HepG2 (cell line): ENCODE results near the gene GPBP1. TPM values are rescaled to one million over a fixed set of nuclear protein-coding genes. Genes with fewer than 3 reads are reported as not detected.
A peak's percentile ranks its signal among the peaks of the same experiment; 100 is the strongest.

Source experiments
- ATAC-seq: fragments of 200-7000 bp; cut with Tn5 transposase; 3 replicates; pipeline ENCODE4 v1.9.1; 2020; ENCODE audit warnings: mild to moderate bottlenecking, moderate library complexity
- Bru-seq: library from RNA; stranded (reverse); fragments of 400-500 nt; gene quantifications from one replicate; lab custom pipeline; 2021; lab: Mats Ljungman, UMichigan
- BruChase-seq, 2 experiments: library from RNA; stranded (reverse); fragments of 400-500 nt; gene quantifications; one replicate each; lab custom pipeline; 2021; lab: Mats Ljungman, UMichigan
- BruUV-seq: library from RNA; stranded (reverse); fragments of 400-500 nt; replicated peaks from 2 replicates; lab custom pipeline; 2021; lab: Mats Ljungman, UMichigan
- CTCF ChIA-PET: fragments of 300-600 bp; formaldehyde crosslinking; extraction: SDS; loops from one replicate; lab custom pipeline; 2021; ENCODE audit warnings: low total read pairs, inconsistent platforms, low intra/inter-chr PET ratio; lab: Yijun Ruan, JAX
- POLR2A ChIA-PET: fragments of 350-600 bp; sonication (Branson Sonifier 250); formaldehyde crosslinking; loops from one replicate; lab custom pipeline; 2020; ENCODE audit warnings: antibody characterized with exemption, inconsistent platforms; lab: Yijun Ruan, JAX
- DNase-seq: peaks from one replicate; pipeline ENCODE4 v3.0.0-alpha.2; 2015; ENCODE audit warnings: low spot score
- FAIRE-seq: peaks from 3 replicates; lab custom pipeline; 2011; peaks lifted over from hg19 to GRCh38; lab: Jason Lieb, UNC
- H2AFZ ChIP-seq: one replicate; pipeline ENCODE4 v1.6.1; 2011; ENCODE audit warnings: low read length, inconsistent platforms
- H3K27ac ChIP-seq: fragments of 300-600 bp; 3 replicates; pipeline ENCODE4 v1.8.0; 2011; ENCODE audit warnings: mixed run types, mild to moderate bottlenecking, mixed read lengths, low read length, inconsistent platforms; ENCODE audit not compliant: insufficient read depth; ENCODE audit errors: extremely low read length
- H3K27me3 ChIP-seq, 2 experiments: fragments of 200-600 bp in 1 of 2; 2 replicates in 1 of 2; 3 replicates in 1 of 2; pipeline versions ENCODE4 v1.6.0 to v1.8.0; 2011; ENCODE audit warnings: low read length in 2 of 2, mild to moderate bottlenecking in 2 of 2, moderate library complexity in 2 of 2, inconsistent platforms in 1 of 2; ENCODE audit not compliant: insufficient read depth in 2 of 2, control insufficient read depth in 1 of 2
- H3K36me3 ChIP-seq, 2 experiments: fragments of 200-600 bp in 1 of 2; replicated peaks in 1 of 2; 2 replicates in 1 of 2; 3 replicates in 1 of 2; pipeline versions ENCODE4 v1.5.1 to v1.8.0; 2011; ENCODE audit warnings: low read length in 2 of 2, inconsistent platforms in 1 of 2; ENCODE audit not compliant: insufficient read depth in 2 of 2, control insufficient read depth in 1 of 2
- H3K4me1 ChIP-seq: 2 replicates; pipeline ENCODE4 v1.5.1; 2012; ENCODE audit warnings: low read length, inconsistent platforms; ENCODE audit not compliant: insufficient read depth
- H3K4me2 ChIP-seq: 2 replicates; pipeline ENCODE4 v1.6.0; 2011; ENCODE audit warnings: low read depth, low read length, inconsistent platforms
- H3K4me3 ChIP-seq, 3 experiments: fragments of 200-600 bp in 1 of 3; sonication (generic), shearing (Covaris generic) in 1 of 3; replicated peaks in 1 of 3; 2 replicates each; pipeline ENCODE4 v1.5.1; 2011 to 2016; ENCODE audit warnings: low read length in 3 of 3, inconsistent platforms in 2 of 3, low read depth in 2 of 3, mild to moderate bottlenecking in 2 of 3, control low read depth in 1 of 3, mixed read lengths in 1 of 3; ENCODE audit not compliant: insufficient read depth in 1 of 3
- H3K79me2 ChIP-seq: one replicate; pipeline ENCODE4 v1.6.1; 2011; ENCODE audit warnings: low read length, inconsistent platforms; ENCODE audit not compliant: insufficient read depth
- H3K9ac ChIP-seq: 2 replicates; pipeline ENCODE4 v1.6.0; 2011; ENCODE audit warnings: mild to moderate bottlenecking, low read depth, low read length, inconsistent platforms; ENCODE audit not compliant: insufficient read depth
- H3K9me3 ChIP-seq: 2 replicates; pipeline ENCODE4 v1.5.1; 2012; ENCODE audit warnings: mild to moderate bottlenecking, low read length
- H4K20me1 ChIP-seq: 2 replicates; pipeline ENCODE4 v1.6.0; 2011; ENCODE audit warnings: inconsistent platforms, mild to moderate bottlenecking, low read length, moderate library complexity; ENCODE audit not compliant: insufficient read depth
- FOXK1 ChIP-seq: sonication (generic); formaldehyde crosslinking; IDR thresholded peaks from 2 replicates; pipeline ENCODE4 v1.4.0; 2020; ENCODE audit warnings: low read depth, missing genetic modification reagents, borderline replicate concordance
- IKZF1 ChIP-seq: fragments of 450-650 bp; IDR thresholded peaks from 2 replicates; pipeline ENCODE4 v1.7.1; 2016
- MTF2 ChIP-seq: sonication (generic); formaldehyde crosslinking; IDR thresholded peaks from 2 replicates; pipeline ENCODE4 v1.5.0; 2020; ENCODE audit warnings: missing genetic modification reagents, borderline replicate concordance
- NFIB ChIP-seq: sonication (generic); formaldehyde crosslinking; IDR thresholded peaks from 2 replicates; pipeline ENCODE4 v1.9.0; 2021; ENCODE audit warnings: missing genetic modification reagents, mild to moderate bottlenecking, borderline replicate concordance
- RFXAP ChIP-seq: sonication (generic); formaldehyde crosslinking; IDR thresholded peaks from 2 replicates; pipeline ENCODE4 v1.4.0; 2020; ENCODE audit warnings: missing genetic modification reagents, borderline replicate concordance
- RXRB ChIP-seq: IDR thresholded peaks from 2 replicates; pipeline ENCODE4 v1.6.1; 2016; ENCODE audit warnings: borderline replicate concordance, missing genetic modification reagents, missing compliant biosample characterization
- SAP130 ChIP-seq: IDR thresholded peaks from 2 replicates; pipeline ENCODE4 v1.6.1; 2016; ENCODE audit warnings: low read depth
- ZFP1 ChIP-seq: IDR thresholded peaks from 2 replicates; pipeline ENCODE4 v1.6.1; 2016
- ZNF20 ChIP-seq: sonication (generic); formaldehyde crosslinking; IDR thresholded peaks from 2 replicates; pipeline ENCODE4 v1.4.0; 2020; ENCODE audit warnings: mild to moderate bottlenecking, moderate library complexity, missing genetic modification reagents
- ZNF292 ChIP-seq: sonication (generic); formaldehyde crosslinking; IDR thresholded peaks from 2 replicates; pipeline ENCODE4 v1.8.1; 2022; ENCODE audit warnings: mild to moderate bottlenecking, low read depth, missing genetic modification reagents, borderline replicate concordance
- ZNF354B ChIP-seq: sonication (generic); formaldehyde crosslinking; IDR thresholded peaks from 2 replicates; pipeline ENCODE4 v1.8.0; 2022; ENCODE audit warnings: mild to moderate bottlenecking, missing genetic modification reagents
- ZNF512B ChIP-seq: sonication (generic); formaldehyde crosslinking; IDR thresholded peaks from 2 replicates; pipeline ENCODE4 v1.5.1; 2020; ENCODE audit warnings: missing genetic modification reagents, mild to moderate bottlenecking, borderline replicate concordance
- ZNF777 ChIP-seq: sonication (generic); formaldehyde crosslinking; IDR thresholded peaks from 2 replicates; pipeline ENCODE4 v1.4.0; 2020; ENCODE audit warnings: missing genetic modification reagents
- WGBS: methylation state at CpG from one replicate; pipeline ENCODE4 v1.1.6; 2017; ENCODE audit warnings: low lambda C conversion rate; 5-methylcytosine and 5-hydroxymethylcytosine counted together
- in situ Hi-C: cut with HindIII; loops from 2 replicates; pipeline ENCODE4 v1.10.0; 2017; ENCODE audit warnings: low pct_unique_long_range_greater_than_20kb; ENCODE audit not compliant: extremely low pct_ligation_motif_present
- intact Hi-C: fragments of 100-400 bp; cut with micrococcal nuclease; formaldehyde crosslinking; loops from one replicate; pipeline ENCODE4 v1.10.0; 2022; ENCODE audit not compliant: unreplicated experiment
- long read RNA-seq, 2 experiments: library from RNA in 1 of 2; library from polyadenylated mRNA in 1 of 2; stranded (forward) in 1 of 2; unstranded in 1 of 2; transcript quantifications; one replicate each; pipeline ENCODE4 v2.0.0, GENCODE V29; 2019 to 2022
- polyA minus RNA-seq, 3 experiments: library from RNA; depleted of rRNA, polyadenylated mRNA; stranded (reverse); fragments of >200 nt; gene quantifications; 2 replicates each; pipeline ENCODE4 v1.2.3, GENCODE V29; 2011; ENCODE audit warnings: low replicate concordance in 1 of 3
- polyA plus RNA-seq, 8 experiments: library from polyadenylated mRNA; depleted of rRNA in 3 of 8; stranded (reverse) in 7 of 8; unstranded in 1 of 8; fragments of >200 nt; fragmentation: Illumina TruSeq in 4 of 8; extraction: Trizol in 4 of 8; gene quantifications; 2 replicates each; pipeline versions ENCODE4 v1.2.1 to v1.2.3, GENCODE V29; 2011 to 2016; ENCODE audit warnings: low read depth in 4 of 8, missing spikeins in 1 of 8, mixed read lengths in 1 of 8; ENCODE audit not compliant: insufficient read depth in 1 of 8
- total RNA-seq, 5 experiments: library from RNA; depleted of rRNA; stranded (reverse); fragments of >200 nt; fragmentation: Illumina TruSeq; extraction: Trizol; gene quantifications; 2 replicates each; pipeline ENCODE4 v1.2.3, GENCODE V29; 2016; ENCODE audit warnings: low read depth in 1 of 5

GPBP1 gene, protein sequence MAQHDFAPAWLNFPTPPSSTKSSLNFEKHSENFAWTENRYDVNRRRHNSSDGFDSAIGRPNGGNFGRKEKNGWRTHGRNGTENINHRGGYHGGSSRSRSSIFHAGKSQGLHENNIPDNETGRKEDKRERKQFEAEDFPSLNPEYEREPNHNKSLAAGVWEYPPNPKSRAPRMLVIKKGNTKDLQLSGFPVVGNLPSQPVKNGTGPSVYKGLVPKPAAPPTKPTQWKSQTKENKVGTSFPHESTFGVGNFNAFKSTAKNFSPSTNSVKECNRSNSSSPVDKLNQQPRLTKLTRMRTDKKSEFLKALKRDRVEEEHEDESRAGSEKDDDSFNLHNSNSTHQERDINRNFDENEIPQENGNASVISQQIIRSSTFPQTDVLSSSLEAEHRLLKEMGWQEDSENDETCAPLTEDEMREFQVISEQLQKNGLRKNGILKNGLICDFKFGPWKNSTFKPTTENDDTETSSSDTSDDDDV
- total RNA-seq (2016; rRNA removed; fragmentation: Illumina TruSeq; extraction: Trizol) = 72.2 and 101 TPM in 2 replicates
- 66.3 and 69.1 TPM in 2 replicates for total RNA-seq (2016; cell fraction: cytosol; rRNA removed; fragmentation: Illumina TruSeq; extraction: Trizol; ENCODE audit: low read depth)
- total RNA-seq (2016; cell fraction: insoluble cytoplasmic fraction; rRNA removed; fragmentation: Illumina TruSeq; extraction: Trizol) = 70.0 and 97.0 TPM in 2 replicates
- total RNA-seq (2016; cell fraction: membrane; rRNA removed; fragmentation: Illumina TruSeq; extraction: Trizol) = 43.3 and 49.9 TPM in 2 replicates
- 71.5 and 77.9 TPM in 2 replicates for total RNA-seq (2016; cell fraction: nucleus; rRNA removed; fragmentation: Illumina TruSeq; extraction: Trizol)
- polyA plus RNA-seq (2011; rRNA removed) = 22.4 and 27.1 TPM in 2 replicates
- polyA plus RNA-seq (2011; cell fraction: cytosol; rRNA removed) = 8.1 and 15.4 TPM in 2 replicates
- 13.5 and 16.6 TPM in 2 replicates for polyA plus RNA-seq (2011; cell fraction: nucleus; rRNA removed)
- polyA plus RNA-seq (2012) = 37.4 and 42.2 TPM in 2 replicates
- 2.8 and 3.5 TPM in 2 replicates for polyA plus RNA-seq (2016; cell fraction: cytosol; fragmentation: Illumina TruSeq; extraction: Trizol; ENCODE audit: low read depth)
- 68.2 and 77.7 TPM in 2 replicates for polyA plus RNA-seq (2016; cell fraction: insoluble cytoplasmic fraction; fragmentation: Illumina TruSeq; extraction: Trizol; ENCODE audit: low read depth)
- 12.7 and 15.4 TPM in 2 replicates for polyA plus RNA-seq (2016; cell fraction: membrane; fragmentation: Illumina TruSeq; extraction: Trizol; ENCODE audit: low read depth)
- 97.7 and 101 TPM in 2 replicates for polyA plus RNA-seq (2016; cell fraction: nucleus; fragmentation: Illumina TruSeq; extraction: Trizol; ENCODE audit: insufficient read depth, low read depth)
- 7.1 and 12.3 TPM in 2 replicates for polyA minus RNA-seq (2011; rRNA and poly(A)+ RNA removed; ENCODE audit: low replicate concordance)
- polyA minus RNA-seq (2011; cell fraction: cytosol; rRNA and poly(A)+ RNA removed) = 23.4 and 24.7 TPM in 2 replicates
- polyA minus RNA-seq (2011; cell fraction: nucleus; rRNA and poly(A)+ RNA removed) = 86.4 and 87.5 TPM in 2 replicates
- Bru-seq, nascent RNA = percentile 89 among the genes with signal in this experiment
- percentile 86 among the genes with signal in this experiment for BruChase-seq, experiment 1, labeled RNA remaining after a 6-hour chase
- percentile 88 among the genes with signal in this experiment for BruChase-seq, experiment 2, labeled RNA remaining after a 2-hour chase
- long read RNA-seq, experiment 1, transcript GPBP1-204 (12 exons, 2,857 nt) = major isoform, 5 of 31 reads
- long read RNA-seq, experiment 1, partial matches to known transcripts = 12 of 31 reads
- long read RNA-seq, experiment 1, other reads (novel, unspliced or antisense) = 14 of 31 reads
- long read RNA-seq, experiment 2, partial matches to known transcripts = 50 of 82 reads
- long read RNA-seq, experiment 2, other reads (novel, unspliced or antisense) = 32 of 82 reads

GRCh38 chr5:57173319-57174127 lies at the start of gene GPBP1:
TSS of gene GPBP1 (plus strand) at chr5:57174059. CDS start at chr5:57214131, 40,072 bp downstream.
- FAIRE-seq (peak; percentile 61), DNase-seq (peak; percentile 96), ATAC-seq (peak; percentile 85)
- peak within 1 kb of the TSS; percentile 90 to 94 (median 94) for H3K4me3 ChIP-seq
- no peaks in the 10 kb centered on the region for H3K36me3 ChIP-seq
- in situ Hi-C loops = no loop called here
- H2AFZ ChIP-seq = peak within 1 kb of the TSS; percentile 30
- WGBS = 0% methylated on average over 29 of the region's 83 CpGs
- peak within 1 kb of the TSS; percentile 97 for H3K9ac ChIP-seq
- H3K9me3 ChIP-seq = no peaks in the 10 kb centered on the region
- peak within 1 kb of the TSS; percentile 83 for H3K4me2 ChIP-seq
- ChIA-PET POLR2A (interaction anchor here (0.6 to 1.9 kb wide), 15 partner anchors 8 to 1866 kb away, joined by 3 to 24 read pairs (median 4); partner anchors contain the start of genes DHX29 and SETD9), CTCF (no interaction called here)
- peaks cover 33% of the 10 kb centered on the region for H4K20me1 ChIP-seq
- H3K27ac ChIP-seq = peak within 1 kb of the TSS; percentile 97
- peaks cover 10% of the 10 kb centered on the region for H3K4me1 ChIP-seq
- BruUV-seq = no TSS peak
- H3K27me3 ChIP-seq = no peaks in the 10 kb centered on the region; a peak in 1 of 5 replicates
- peaks cover 47% of the 10 kb centered on the region for H3K79me2 ChIP-seq
- intact Hi-C loops = loop anchor here (1.0 to 10.0 kb wide), 3 partner anchors 47 to 521 kb away; partner anchors contain the start of gene SETD9
- TF ChIP-seq ZFP1 (no peak), ZNF512B (CRISPR knock-in tag) (no peak), ZNF20 (no peak), MTF2 (CRISPR knock-in tag) (no peak), RXRB (CRISPR knock-in tag) (no peak), ZNF354B (no peak), IKZF1 (no peak), ZNF292 (CRISPR knock-in tag) (no peak; the same call in 1 of the 2 replicates), RFXAP (CRISPR knock-in tag) (peak; percentile 57; the same call in 1 of the 2 replicates), NFIB (CRISPR knock-in tag) (no peak), FOXK1 (CRISPR knock-in tag) (0 out of 2 replicates have a peak, but pooled peaks have one; percentile 26), ZNF777 (peak; percentile 48), SAP130 (CRISPR knock-in tag) (peak; percentile 95)
